HepG2 (cell line): ENCODE data around the gene MAFF. TPM values are rescaled to one million over a fixed set of nuclear protein-coding genes. Genes with fewer than 3 reads are reported as not detected.

Experiments used
- ATAC-seq: fragments of 200-7000 bp; cut with Tn5 transposase; 3 replicates; pipeline ENCODE4 v1.9.1; 2020; ENCODE audit warnings: mild to moderate bottlenecking, moderate library complexity
- BruUV-seq: library from RNA; stranded (reverse); fragments of 400-500 nt; replicated peaks from 2 replicates; lab custom pipeline; 2021; lab: Mats Ljungman, UMichigan
- CTCF ChIA-PET: fragments of 300-600 bp; formaldehyde crosslinking; extraction: SDS; loops from one replicate; lab custom pipeline; 2021; ENCODE audit warnings: low total read pairs, inconsistent platforms, low intra/inter-chr PET ratio; lab: Yijun Ruan, JAX
- POLR2A ChIA-PET: fragments of 350-600 bp; sonication (Branson Sonifier 250); formaldehyde crosslinking; loops from one replicate; lab custom pipeline; 2020; ENCODE audit warnings: antibody characterized with exemption, inconsistent platforms; lab: Yijun Ruan, JAX
- DNase-seq: peaks from one replicate; pipeline ENCODE4 v3.0.0-alpha.2; 2015; ENCODE audit warnings: low spot score
- FAIRE-seq: peaks from 3 replicates; lab custom pipeline; 2011; peaks lifted over from hg19 to GRCh38; lab: Jason Lieb, UNC
- H2AFZ ChIP-seq: one replicate; pipeline ENCODE4 v1.6.1; 2011; ENCODE audit warnings: low read length, inconsistent platforms
- H3K27ac ChIP-seq: fragments of 300-600 bp; 3 replicates; pipeline ENCODE4 v1.8.0; 2011; ENCODE audit warnings: mixed run types, mild to moderate bottlenecking, mixed read lengths, low read length, inconsistent platforms; ENCODE audit not compliant: insufficient read depth; ENCODE audit errors: extremely low read length
- H3K27me3 ChIP-seq, 2 experiments: fragments of 200-600 bp in 1 of 2; 2 replicates in 1 of 2; 3 replicates in 1 of 2; pipeline versions ENCODE4 v1.6.0 to v1.8.0; 2011; ENCODE audit warnings: low read length in 2 of 2, mild to moderate bottlenecking in 2 of 2, moderate library complexity in 2 of 2, inconsistent platforms in 1 of 2; ENCODE audit not compliant: insufficient read depth in 2 of 2, control insufficient read depth in 1 of 2
- H3K36me3 ChIP-seq, 2 experiments: fragments of 200-600 bp in 1 of 2; replicated peaks in 1 of 2; 2 replicates in 1 of 2; 3 replicates in 1 of 2; pipeline versions ENCODE4 v1.5.1 to v1.8.0; 2011; ENCODE audit warnings: low read length in 2 of 2, inconsistent platforms in 1 of 2; ENCODE audit not compliant: insufficient read depth in 2 of 2, control insufficient read depth in 1 of 2
- H3K4me1 ChIP-seq: 2 replicates; pipeline ENCODE4 v1.5.1; 2012; ENCODE audit warnings: low read length, inconsistent platforms; ENCODE audit not compliant: insufficient read depth
- H3K4me2 ChIP-seq: 2 replicates; pipeline ENCODE4 v1.6.0; 2011; ENCODE audit warnings: low read depth, low read length, inconsistent platforms
- H3K4me3 ChIP-seq, 3 experiments: fragments of 200-600 bp in 1 of 3; sonication (generic), shearing (Covaris generic) in 1 of 3; replicated peaks in 1 of 3; 2 replicates each; pipeline ENCODE4 v1.5.1; 2011 to 2016; ENCODE audit warnings: low read length in 3 of 3, inconsistent platforms in 2 of 3, low read depth in 2 of 3, mild to moderate bottlenecking in 2 of 3, control low read depth in 1 of 3, mixed read lengths in 1 of 3; ENCODE audit not compliant: insufficient read depth in 1 of 3
- H3K79me2 ChIP-seq: one replicate; pipeline ENCODE4 v1.6.1; 2011; ENCODE audit warnings: low read length, inconsistent platforms; ENCODE audit not compliant: insufficient read depth
- H3K9ac ChIP-seq: 2 replicates; pipeline ENCODE4 v1.6.0; 2011; ENCODE audit warnings: mild to moderate bottlenecking, low read depth, low read length, inconsistent platforms; ENCODE audit not compliant: insufficient read depth
- H3K9me3 ChIP-seq: 2 replicates; pipeline ENCODE4 v1.5.1; 2012; ENCODE audit warnings: mild to moderate bottlenecking, low read length
- H4K20me1 ChIP-seq: 2 replicates; pipeline ENCODE4 v1.6.0; 2011; ENCODE audit warnings: inconsistent platforms, mild to moderate bottlenecking, low read length, moderate library complexity; ENCODE audit not compliant: insufficient read depth
- BRF2 ChIP-seq: sonication (generic); formaldehyde crosslinking; IDR thresholded peaks from 2 replicates; pipeline ENCODE4 v1.8.1; 2022; ENCODE audit warnings: mild to moderate bottlenecking, missing genetic modification reagents
- DR1 ChIP-seq: sonication (generic); formaldehyde crosslinking; IDR thresholded peaks from 2 replicates; pipeline ENCODE4 v1.8.0; 2021; ENCODE audit warnings: mild to moderate bottlenecking, missing genetic modification reagents, inconsistent platforms
- JUND ChIP-seq: sonication (generic); formaldehyde crosslinking; IDR thresholded peaks from 2 replicates; pipeline ENCODE4 v1.8.0; 2022; ENCODE audit warnings: mild to moderate bottlenecking, missing genetic modification reagents
- PAXIP1 ChIP-seq: sonication (generic); formaldehyde crosslinking; conservative IDR thresholded peaks from 2 replicates; pipeline ENCODE4 v1.4.0; 2020; ENCODE audit warnings: mild to moderate bottlenecking, missing genetic modification reagents, moderate library complexity
- RARA ChIP-seq: IDR thresholded peaks from 2 replicates; pipeline ENCODE4 v1.6.1; 2016; ENCODE audit warnings: missing genetic modification reagents, missing compliant biosample characterization
- RBM39 ChIP-seq: fragments of 200-400 bp; formaldehyde crosslinking; IDR thresholded peaks from one replicate; pipeline ENCODE4 v1.6.1; 2018; ENCODE audit warnings: antibody characterized with exemption, mild to moderate bottlenecking, low read depth, low read length; ENCODE audit not compliant: poor library complexity, severe bottlenecking
- YEATS4 ChIP-seq: sonication (generic); formaldehyde crosslinking; IDR thresholded peaks from 2 replicates; pipeline ENCODE4 v1.4.0; 2020; ENCODE audit warnings: missing genetic modification reagents, borderline replicate concordance
- ZC3H13 ChIP-seq: sonication (generic); formaldehyde crosslinking; IDR thresholded peaks from 2 replicates; pipeline ENCODE4 v1.8.1; 2023; ENCODE audit warnings: mild to moderate bottlenecking, missing genetic modification reagents, moderate library complexity
- ZNF138 ChIP-seq: sonication (generic); formaldehyde crosslinking; IDR thresholded peaks from 2 replicates; pipeline ENCODE4 v1.5.0; 2020; ENCODE audit warnings: mild to moderate bottlenecking, low read depth, missing genetic modification reagents
- ZNF160 ChIP-seq: sonication (generic); formaldehyde crosslinking; IDR thresholded peaks from 2 replicates; pipeline ENCODE4 v1.8.0; 2022; ENCODE audit warnings: mild to moderate bottlenecking, inconsistent platforms, missing genetic modification reagents
- ZNF556 ChIP-seq: sonication (generic); formaldehyde crosslinking; IDR thresholded peaks from 2 replicates; pipeline ENCODE4 v1.4.0; 2020; ENCODE audit warnings: mild to moderate bottlenecking, missing genetic modification reagents, borderline replicate concordance
- WGBS: methylation state at CpG from one replicate; pipeline ENCODE4 v1.1.6; 2017; ENCODE audit warnings: low lambda C conversion rate; 5-methylcytosine and 5-hydroxymethylcytosine counted together
- in situ Hi-C: cut with HindIII; loops from 2 replicates; pipeline ENCODE4 v1.10.0; 2017; ENCODE audit warnings: low pct_unique_long_range_greater_than_20kb; ENCODE audit not compliant: extremely low pct_ligation_motif_present
- intact Hi-C: fragments of 100-400 bp; cut with micrococcal nuclease; formaldehyde crosslinking; loops from one replicate; pipeline ENCODE4 v1.10.0; 2022; ENCODE audit not compliant: unreplicated experiment
- polyA plus RNA-seq, 8 experiments: library from polyadenylated mRNA; depleted of rRNA in 3 of 8; stranded (reverse) in 7 of 8; unstranded in 1 of 8; fragments of >200 nt; fragmentation: Illumina TruSeq in 4 of 8; extraction: Trizol in 4 of 8; gene quantifications; 2 replicates each; pipeline versions ENCODE4 v1.2.1 to v1.2.3, GENCODE V29; 2011 to 2016; ENCODE audit warnings: low read depth in 4 of 8, missing spikeins in 1 of 8, mixed read lengths in 1 of 8; ENCODE audit not compliant: insufficient read depth in 1 of 8
- total RNA-seq, 5 experiments: library from RNA; depleted of rRNA; stranded (reverse); fragments of >200 nt; fragmentation: Illumina TruSeq; extraction: Trizol; gene quantifications; 2 replicates each; pipeline ENCODE4 v1.2.3, GENCODE V29; 2016; ENCODE audit warnings: low read depth in 1 of 5

Gene MAFF
- total and polyA plus RNA-seq, 2 of the 13 experiments (the other 11 are each of a cell fraction or from before 2014, with no cell fraction given) = 5.4 to 14.3 TPM

GRCh38 chr22:38259370-38259769 lies 57.6 kb downstream of the MAFF start:
- peaks cover 14% of the 10 kb centered on the region for H3K79me2 ChIP-seq
- ATAC-seq (no peak), DNase-seq (no peak), FAIRE-seq (no peak)
- H3K27ac ChIP-seq = no peak overlapping the region
- H3K4me2 ChIP-seq = no peak overlapping the region
- H3K4me3 ChIP-seq = no peak overlapping the region
- H4K20me1 ChIP-seq = no peaks in the 10 kb centered on the region; the same call in 1 of the 2 replicates
- H3K4me1 ChIP-seq = peaks cover 52% of the 10 kb centered on the region
- no peak for TF ChIP-seq ZC3H13 (CRISPR knock-in tag)
- no peak for TF ChIP-seq ZNF138 (CRISPR knock-in tag)
- H3K9ac ChIP-seq = no peak overlapping the region
- H3K9me3 ChIP-seq = no peaks in the 10 kb centered on the region
- intact Hi-C loops = no loop called here
- in situ Hi-C loops = no loop called here
- no peaks in the 10 kb centered on the region for H3K27me3 ChIP-seq
- WGBS = 96% methylated on average over 8 of the region's 8 CpGs
- CTCF ChIA-PET = no interaction called here
- no TSS peak for BruUV-seq
- POLR2A ChIA-PET = no interaction called here
- H3K36me3 ChIP-seq = no peaks in the 10 kb centered on the region
- H2AFZ ChIP-seq = no peak overlapping the region

- H3K9ac ChIP-seq = peak overlapping the region; percentile 46; the same call in 1 of the 2 replicates
- no peaks in the 10 kb centered on the region for H3K9me3 ChIP-seq
- H2AFZ ChIP-seq = no peak overlapping the region
- intact Hi-C loops = loop anchor here (5.0 to 10.0 kb wide), 2 partner anchors 149 to 206 kb away; partner anchors contain the start of genes BAIAP2L2 and PICK1
- H3K36me3 ChIP-seq = no peaks in the 10 kb centered on the region
- FAIRE-seq (peak; percentile 48), DNase-seq (peak; percentile 61), ATAC-seq (peak; percentile 58)
- POLR2A ChIA-PET = interaction anchor here (1.6 kb wide), 1 partner anchor 68 kb away, joined by 3 read pairs; no protein-coding TSS in a partner anchor
- H3K4me3 ChIP-seq = peak overlapping the region in 2 of 3 experiments; percentile 22 to 53; a peak in 4 of 6 replicates
- in situ Hi-C loops = loop anchor here (5.0 kb wide), 1 partner anchor 91 kb away; no protein-coding TSS in a partner anchor
- peak overlapping the region; percentile 73 for H3K27ac ChIP-seq
- H3K4me2 ChIP-seq = peak overlapping the region; percentile 81
- H4K20me1 ChIP-seq = peaks cover 3% of the 10 kb centered on the region; the same call in 1 of the 2 replicates
- peaks cover 54% of the 10 kb centered on the region for H3K4me1 ChIP-seq
- CTCF ChIA-PET = interaction anchor here (2.1 kb wide), 1 partner anchor 92 kb away, joined by 18 read pairs; no protein-coding TSS in a partner anchor
- WGBS = 15% methylated on average over 10 of the region's 15 CpGs
- peaks cover 19% of the 10 kb centered on the region for H3K79me2 ChIP-seq
- H3K27me3 ChIP-seq = no peaks in the 10 kb centered on the region
- no TSS peak for BruUV-seq
- TF ChIP-seq YEATS4 (CRISPR knock-in tag) = no peak
- TF ChIP-seq RARA = 0 out of 2 replicates have a peak, but pooled peaks have one; percentile 34
- no peak for TF ChIP-seq DR1 (CRISPR knock-in tag)
- TF ChIP-seq ZNF160 (CRISPR knock-in tag) = no peak
- TF ChIP-seq BRF2 (CRISPR knock-in tag) = no peak
- peak; percentile 75 for TF ChIP-seq PAXIP1 (CRISPR knock-in tag)
- TF ChIP-seq ZNF556 = no peak
- no peak for TF ChIP-seq RBM39
- no peak for TF ChIP-seq JUND (CRISPR knock-in tag)
Observed at GRCh38 chr22:38260761-38261681, 59.2 kb downstream of the MAFF start.
